ENCODE measurements around the gene RBMS3. TPM values are rescaled to one million over a fixed set of nuclear protein-coding genes. Genes with fewer than 3 reads are reported as not detected.

Gene RBMS3
- total and polyA plus RNA-seq, 9 donors = 15.9 to 77.4 (median 25.9) TPM

DNA sequence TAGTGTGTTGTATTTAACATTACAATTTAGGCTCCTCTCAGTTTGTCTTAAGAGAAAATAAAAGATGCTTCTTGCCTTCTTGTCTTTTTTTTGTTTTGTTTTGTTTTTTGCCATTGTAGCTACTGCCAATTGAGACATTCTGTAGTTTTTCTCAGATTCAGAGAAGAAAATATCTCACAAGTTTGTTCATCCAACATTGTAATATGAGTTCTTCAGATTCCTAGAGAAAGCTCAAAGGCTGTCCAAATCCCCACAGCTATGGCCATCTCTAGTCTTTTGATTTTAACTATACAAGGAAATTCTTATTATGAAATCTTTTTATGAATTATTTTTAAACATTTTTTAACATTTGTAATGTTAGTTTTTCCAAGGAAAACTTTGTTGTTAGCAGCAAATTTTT, 264.7 kb downstream of the RBMS3 start:
- H3K36me3 ChIP-seq (ENCODE audit: control insufficient read depth, insufficient read depth, low read length) = no peaks in the 10 kb centered on the region
- H3K4me1 ChIP-seq (ENCODE audit: control insufficient read depth, insufficient read depth, low read length) = no peaks in the 10 kb centered on the region
- no peak overlapping the region for H3K27ac ChIP-seq (ENCODE audit: low read length)
- no peaks in the 10 kb centered on the region for H3K27me3 ChIP-seq (ENCODE audit: control insufficient read depth, insufficient read depth, low read length)
- no peak overlapping the region for H3K4me3 ChIP-seq (ENCODE audit: low read length)
- no peaks in the 10 kb centered on the region for H3K9me3 ChIP-seq (replicated peaks; ENCODE audit: control insufficient read depth, low read depth, low read length)
- DNase-seq = peak; percentile 82

GRCh38 chr3:29552051-29552450, 271.2 kb downstream of the RBMS3 start:
- Histone ChIP-seq H3K27me3 (ENCODE audit: control insufficient read depth, insufficient read depth, low read length) (no peaks in the 10 kb centered on the region), H3K27ac (ENCODE audit: low read length) (no peak overlapping the region), H3K4me3 (ENCODE audit: low read length) (no peak overlapping the region), H3K36me3 (ENCODE audit: control insufficient read depth, insufficient read depth, low read length) (no peaks in the 10 kb centered on the region), H3K4me1 (ENCODE audit: control insufficient read depth, insufficient read depth, low read length) (peaks cover 4% of the 10 kb centered on the region), H3K9me3 (replicated peaks; ENCODE audit: control insufficient read depth, low read depth, low read length) (no peaks in the 10 kb centered on the region)
- no CpG with 5 or more reads among the region's 3 CpGs for WGBS (ENCODE audit: insufficient coverage)
- DNase-seq = no peak

- H3K27ac ChIP-seq (ENCODE audit: low read length) = no peak overlapping the region
- H3K36me3 ChIP-seq (ENCODE audit: control insufficient read depth, insufficient read depth, low read length) = no peaks in the 10 kb centered on the region
- no peaks in the 10 kb centered on the region for H3K27me3 ChIP-seq (ENCODE audit: control insufficient read depth, insufficient read depth, low read length)
- no peak for DNase-seq
- WGBS (ENCODE audit: insufficient coverage) = no CpG with 5 or more reads among the region's 2 CpGs
- H3K4me3 ChIP-seq (ENCODE audit: low read length) = no peak overlapping the region
- peaks cover 4% of the 10 kb centered on the region for H3K4me1 ChIP-seq (ENCODE audit: control insufficient read depth, insufficient read depth, low read length)
- H3K9me3 ChIP-seq (replicated peaks; ENCODE audit: control insufficient read depth, low read depth, low read length) = no peaks in the 10 kb centered on the region
Observed at GRCh38 chr3:29554566-29554965, 273.7 kb downstream of the RBMS3 start.

DNA sequence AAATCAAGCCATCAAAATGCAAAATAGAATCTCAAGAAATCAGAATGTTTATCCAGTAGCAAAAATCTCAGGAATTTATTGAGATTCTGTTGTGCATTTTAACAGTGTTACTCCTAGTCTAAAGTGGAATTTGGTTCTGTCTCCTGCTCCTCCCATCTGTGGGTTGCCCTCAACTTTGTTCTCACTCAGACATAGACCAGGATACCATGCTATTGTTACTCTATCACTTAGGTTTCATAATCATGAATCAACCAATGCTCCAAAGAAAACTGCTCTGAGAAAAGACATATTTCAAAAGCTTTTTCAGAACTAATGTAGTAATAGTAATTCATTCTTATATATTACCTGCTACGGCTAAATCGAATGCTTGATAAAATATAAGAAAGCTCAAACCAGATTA, 274.7 kb downstream of the RBMS3 start:
- Histone ChIP-seq H3K36me3 (ENCODE audit: control insufficient read depth, insufficient read depth, low read length) (no peaks in the 10 kb centered on the region), H3K27ac (ENCODE audit: low read length) (no peak overlapping the region), H3K27me3 (ENCODE audit: control insufficient read depth, insufficient read depth, low read length) (no peaks in the 10 kb centered on the region), H3K4me1 (ENCODE audit: control insufficient read depth, insufficient read depth, low read length) (peaks cover 4% of the 10 kb centered on the region), H3K9me3 (replicated peaks; ENCODE audit: control insufficient read depth, low read depth, low read length) (no peaks in the 10 kb centered on the region), H3K4me3 (ENCODE audit: low read length) (no peak overlapping the region)
- WGBS (ENCODE audit: insufficient coverage) = no CpG with 5 or more reads among the region's 2 CpGs
- no peak for DNase-seq

GRCh38 chr3:29557186-29557585, 276.3 kb downstream of the RBMS3 start:
- Histone ChIP-seq H3K36me3 (ENCODE audit: control insufficient read depth, insufficient read depth, low read length) (no peaks in the 10 kb centered on the region), H3K4me3 (ENCODE audit: low read length) (no peak overlapping the region), H3K27ac (ENCODE audit: low read length) (peak overlapping the region; percentile 75), H3K27me3 (ENCODE audit: control insufficient read depth, insufficient read depth, low read length) (no peaks in the 10 kb centered on the region), H3K4me1 (ENCODE audit: control insufficient read depth, insufficient read depth, low read length) (peaks cover 4% of the 10 kb centered on the region), H3K9me3 (replicated peaks; ENCODE audit: control insufficient read depth, low read depth, low read length) (no peaks in the 10 kb centered on the region)
- DNase-seq = peak; percentile 76
- WGBS (ENCODE audit: insufficient coverage) = 57% methylated on average over 1 of the region's 2 CpGs

- DNase-seq = no peak
- H3K36me3 ChIP-seq (ENCODE audit: control insufficient read depth, insufficient read depth, low read length) = no peaks in the 10 kb centered on the region
- H3K4me1 ChIP-seq (ENCODE audit: control insufficient read depth, insufficient read depth, low read length) = peaks cover 4% of the 10 kb centered on the region
- no peak overlapping the region for H3K4me3 ChIP-seq (ENCODE audit: low read length)
- no peaks in the 10 kb centered on the region for H3K27me3 ChIP-seq (ENCODE audit: control insufficient read depth, insufficient read depth, low read length)
- H3K27ac ChIP-seq (ENCODE audit: low read length) = peak overlapping the region; percentile 2
- WGBS (ENCODE audit: insufficient coverage) = no CpG with 5 or more reads among the region's 2 CpGs
- no peaks in the 10 kb centered on the region for H3K9me3 ChIP-seq (replicated peaks; ENCODE audit: control insufficient read depth, low read depth, low read length)
Observed at GRCh38 chr3:29557825-29558224, 277.0 kb downstream of the RBMS3 start.

GRCh38 chr3:29559741-29560465, 279.0 kb downstream of the RBMS3 start:
- peaks cover 4% of the 10 kb centered on the region for H3K4me1 ChIP-seq (ENCODE audit: control insufficient read depth, insufficient read depth, low read length)
- no peaks in the 10 kb centered on the region for H3K9me3 ChIP-seq (replicated peaks; ENCODE audit: control insufficient read depth, low read depth, low read length)
- DNase-seq = peak; percentile 94
- H3K27ac ChIP-seq (ENCODE audit: low read length) = peak overlapping the region; percentile 92
- H3K4me3 ChIP-seq (ENCODE audit: low read length) = no peak overlapping the region
- no peaks in the 10 kb centered on the region for H3K27me3 ChIP-seq (ENCODE audit: control insufficient read depth, insufficient read depth, low read length)
- no peaks in the 10 kb centered on the region for H3K36me3 ChIP-seq (ENCODE audit: control insufficient read depth, insufficient read depth, low read length)
- WGBS (ENCODE audit: insufficient coverage) = no CpG with 5 or more reads among the region's 1 CpG

DNA sequence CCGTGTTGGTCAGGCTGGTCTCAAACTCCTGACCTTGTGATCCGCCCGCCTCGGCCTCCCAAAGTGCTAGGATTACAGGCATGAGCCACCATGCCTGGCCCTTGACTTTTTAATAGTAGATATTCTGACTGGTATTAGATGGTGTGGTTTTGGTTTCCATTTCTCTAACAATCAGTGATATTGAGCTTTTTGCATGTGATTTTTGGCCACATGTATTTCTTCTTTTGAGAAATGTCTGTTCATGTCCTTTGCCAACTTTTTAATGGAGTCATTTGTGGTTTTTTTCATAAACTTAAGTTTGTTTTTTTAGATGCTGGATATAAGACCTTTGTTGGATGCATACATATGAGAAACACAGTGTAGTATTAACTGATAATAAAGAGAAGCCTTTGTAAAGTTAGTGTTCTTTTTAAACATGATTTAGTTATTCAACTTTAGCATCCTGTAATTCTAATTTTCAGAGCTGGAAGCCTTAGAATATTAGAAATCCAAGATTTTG, 280.8 kb downstream of the RBMS3 start:
- Histone ChIP-seq H3K4me3 (ENCODE audit: low read length) (no peak overlapping the region), H3K27ac (ENCODE audit: low read length) (peak overlapping the region; percentile 23), H3K4me1 (ENCODE audit: control insufficient read depth, insufficient read depth, low read length) (peaks cover 1% of the 10 kb centered on the region), H3K36me3 (ENCODE audit: control insufficient read depth, insufficient read depth, low read length) (no peaks in the 10 kb centered on the region), H3K9me3 (replicated peaks; ENCODE audit: control insufficient read depth, low read depth, low read length) (no peaks in the 10 kb centered on the region), H3K27me3 (ENCODE audit: control insufficient read depth, insufficient read depth, low read length) (no peaks in the 10 kb centered on the region)
- WGBS (ENCODE audit: insufficient coverage) = no CpG with 5 or more reads among the region's 4 CpGs
- DNase-seq = peak; percentile 50

GRCh38 chr3:29565236-29565635, 284.4 kb downstream of the RBMS3 start:
- Histone ChIP-seq H3K36me3 (ENCODE audit: control insufficient read depth, insufficient read depth, low read length) (no peaks in the 10 kb centered on the region), H3K4me3 (ENCODE audit: low read length) (no peak overlapping the region), H3K27me3 (ENCODE audit: control insufficient read depth, insufficient read depth, low read length) (no peaks in the 10 kb centered on the region), H3K27ac (ENCODE audit: low read length) (no peak overlapping the region), H3K4me1 (ENCODE audit: control insufficient read depth, insufficient read depth, low read length) (no peaks in the 10 kb centered on the region), H3K9me3 (replicated peaks; ENCODE audit: control insufficient read depth, low read depth, low read length) (no peaks in the 10 kb centered on the region)
- peak; percentile 37 for DNase-seq

DNA sequence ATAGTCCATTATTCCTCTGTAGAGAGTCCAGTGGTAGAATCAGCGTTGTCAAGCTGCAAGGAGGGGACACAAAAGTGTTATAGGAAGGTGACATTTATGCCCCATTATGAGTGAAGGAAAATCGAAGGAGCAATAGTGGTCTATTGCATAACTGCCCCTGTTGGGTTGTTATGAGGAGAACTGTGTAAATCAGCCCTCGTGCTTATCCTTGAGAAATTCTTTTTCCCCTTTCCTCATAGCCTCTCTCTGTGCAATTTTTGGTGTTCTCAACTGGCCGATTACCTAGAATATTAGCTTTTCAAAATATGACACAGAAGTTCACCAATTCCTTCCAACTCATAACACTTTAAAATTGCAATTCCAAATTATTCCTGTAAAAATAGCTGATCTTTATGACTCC, 286.6 kb downstream of the RBMS3 start:
- Histone ChIP-seq H3K27me3 (ENCODE audit: control insufficient read depth, insufficient read depth, low read length) (no peaks in the 10 kb centered on the region), H3K4me1 (ENCODE audit: control insufficient read depth, insufficient read depth, low read length) (no peaks in the 10 kb centered on the region), H3K27ac (ENCODE audit: low read length) (no peak overlapping the region), H3K36me3 (ENCODE audit: control insufficient read depth, insufficient read depth, low read length) (no peaks in the 10 kb centered on the region), H3K9me3 (replicated peaks; ENCODE audit: control insufficient read depth, low read depth, low read length) (peaks cover 2% of the 10 kb centered on the region), H3K4me3 (ENCODE audit: low read length) (no peak overlapping the region)
- 80% methylated on average over 1 of the region's 4 CpGs for WGBS (ENCODE audit: insufficient coverage)
- no peak for DNase-seq

DNA sequence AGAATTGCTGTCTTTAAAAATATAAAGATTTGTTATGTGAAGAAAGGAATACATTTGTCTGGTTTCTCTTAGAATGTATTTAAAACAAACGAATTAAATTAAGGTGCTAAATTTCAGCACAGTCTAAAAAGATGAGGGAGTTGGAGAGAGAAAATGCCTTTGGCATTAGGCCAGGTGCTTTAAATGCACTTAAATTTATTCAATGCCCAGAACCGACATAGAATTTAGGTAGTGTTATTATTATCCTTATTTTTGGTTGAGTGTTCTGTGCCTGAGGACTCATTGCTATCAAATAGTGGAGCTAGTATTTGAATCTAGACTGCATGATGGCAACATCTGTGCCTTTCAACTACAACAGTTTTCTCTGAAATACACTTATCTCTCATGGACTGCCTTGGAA, 287.5 kb downstream of the RBMS3 start:
- DNase-seq = no peak
- H3K27ac ChIP-seq (ENCODE audit: low read length) = no peak overlapping the region
- H3K4me1 ChIP-seq (ENCODE audit: control insufficient read depth, insufficient read depth, low read length) = no peaks in the 10 kb centered on the region
- H3K36me3 ChIP-seq (ENCODE audit: control insufficient read depth, insufficient read depth, low read length) = no peaks in the 10 kb centered on the region
- H3K27me3 ChIP-seq (ENCODE audit: control insufficient read depth, insufficient read depth, low read length) = no peaks in the 10 kb centered on the region
- H3K9me3 ChIP-seq (replicated peaks; ENCODE audit: control insufficient read depth, low read depth, low read length) = peaks cover 2% of the 10 kb centered on the region
- WGBS (ENCODE audit: insufficient coverage) = no CpG with 5 or more reads among the region's 2 CpGs
- H3K4me3 ChIP-seq (ENCODE audit: low read length) = no peak overlapping the region
